ENCODE results near the gene HMGN1. TPM values are rescaled to one million over a fixed set of nuclear protein-coding genes. Genes with fewer than 3 reads are reported as not detected.

HMGN1 gene
- total RNA-seq, 1 experiment from 2014 or later: 335 TPM

DNA sequence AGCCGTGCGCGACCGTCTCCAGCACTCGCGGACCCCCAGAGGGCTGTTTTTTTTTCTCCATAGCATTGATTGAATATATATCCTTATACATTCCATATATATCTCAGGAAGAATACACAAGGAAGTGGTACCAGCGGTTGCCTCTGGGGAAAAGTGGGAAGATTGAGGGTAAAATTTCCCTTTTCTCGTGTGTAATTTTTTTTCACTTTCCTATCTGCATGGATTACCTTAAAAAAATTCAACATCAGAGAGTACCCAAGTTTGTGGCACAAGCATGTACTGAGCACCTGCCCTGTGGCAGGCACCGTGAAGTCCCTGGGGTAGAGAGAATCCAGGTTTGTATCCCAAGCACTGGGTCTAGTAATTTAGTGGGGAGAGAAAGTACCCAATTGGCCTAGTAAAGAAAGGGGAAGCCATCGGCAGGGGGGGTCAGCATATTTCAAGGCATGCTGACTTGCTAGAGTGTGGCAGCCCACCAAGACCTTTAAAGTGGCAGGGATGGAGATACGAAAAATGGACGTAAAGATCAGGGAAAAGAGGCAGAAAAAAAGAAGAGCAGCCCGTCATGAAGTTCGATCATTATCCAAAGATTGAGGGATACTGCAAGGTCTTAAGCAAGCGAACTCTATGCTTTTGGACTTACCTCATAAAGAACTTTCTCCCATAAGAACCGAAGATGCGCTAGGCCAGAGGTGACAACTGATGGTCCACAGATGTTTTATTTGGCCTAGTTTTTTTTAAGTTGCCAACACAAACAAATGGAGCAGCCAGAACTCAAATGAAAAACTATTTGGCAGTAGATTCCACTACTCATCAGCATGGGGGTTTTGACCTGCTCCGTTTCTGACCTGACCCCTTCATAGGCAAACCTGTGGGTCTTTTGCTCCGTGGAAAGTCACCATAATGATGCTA, 1.5 kb upstream of the HMGN1 start:
- Histone ChIP-seq H3K4me3 (ENCODE audit: low read length) (peak overlapping the region; percentile 75), H3K9me3 (ENCODE audit: low read length) (no peaks in the 10 kb centered on the region), H3K27ac (ENCODE audit: low read length) (peak overlapping the region; percentile 85), H3K4me2 (ENCODE audit: low read length) (peak overlapping the region; percentile 89), H3F3A (ENCODE audit: low read length, unreplicated experiment) (no peaks in the 10 kb centered on the region), H3K9ac (ENCODE audit: low read length) (peak overlapping the region; percentile 90), H4K20me1 (ENCODE audit: low read length) (peaks cover 30% of the 10 kb centered on the region), H3K9me2 (replicated peaks; ENCODE audit: low read length) (no peaks in the 10 kb centered on the region), H3K4me1 (ENCODE audit: insufficient read depth, low read length) (peaks cover 23% of the 10 kb centered on the region), H3K36me3 (ENCODE audit: low read depth, low read length) (peaks cover 25% of the 10 kb centered on the region), H3K79me2 (ENCODE audit: low read length) (peaks cover 42% of the 10 kb centered on the region), H2AFZ (ENCODE audit: low read length) (peak overlapping the region; percentile 89), H3K27me3 (ENCODE audit: low read length) (no peaks in the 10 kb centered on the region)
- DNase-seq (no peak), ATAC-seq (no peak)
- ChIA-PET CTCF (interaction anchor here (0.8 kb wide), 1 partner anchor 23 kb away, joined by 5 read pairs; no protein-coding TSS in a partner anchor), POLR2A (ENCODE audit: unreplicated experiment) (interaction anchor here (2.1 to 2.4 kb wide), 2 partner anchors 30 to 38 kb away, joined by 6 to 38 read pairs; a partner anchor contains a TSS)
- intact Hi-C loops (cut with micrococcal nuclease): no loop called here
- no TSS peak for BruUV-seq (replicated peaks)
- TF ChIP-seq, protein P1, sequence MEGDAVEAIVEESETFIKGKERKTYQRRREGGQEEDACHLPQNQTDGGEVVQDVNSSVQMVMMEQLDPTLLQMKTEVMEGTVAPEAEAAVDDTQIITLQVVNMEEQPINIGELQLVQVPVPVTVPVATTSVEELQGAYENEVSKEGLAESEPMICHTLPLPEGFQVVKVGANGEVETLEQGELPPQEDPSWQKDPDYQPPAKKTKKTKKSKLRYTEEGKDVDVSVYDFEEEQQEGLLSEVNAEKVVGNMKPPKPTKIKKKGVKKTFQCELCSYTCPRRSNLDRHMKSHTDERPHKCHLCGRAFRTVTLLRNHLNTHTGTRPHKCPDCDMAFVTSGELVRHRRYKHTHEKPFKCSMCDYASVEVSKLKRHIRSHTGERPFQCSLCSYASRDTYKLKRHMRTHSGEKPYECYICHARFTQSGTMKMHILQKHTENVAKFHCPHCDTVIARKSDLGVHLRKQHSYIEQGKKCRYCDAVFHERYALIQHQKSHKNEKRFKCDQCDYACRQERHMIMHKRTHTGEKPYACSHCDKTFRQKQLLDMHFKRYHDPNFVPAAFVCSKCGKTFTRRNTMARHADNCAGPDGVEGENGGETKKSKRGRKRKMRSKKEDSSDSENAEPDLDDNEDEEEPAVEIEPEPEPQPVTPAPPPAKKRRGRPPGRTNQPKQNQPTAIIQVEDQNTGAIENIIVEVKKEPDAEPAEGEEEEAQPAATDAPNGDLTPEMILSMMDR (conservative IDR thresholded peaks at IDR 0.05; ENCODE audit: low read depth, low read length): no peak
- TF ChIP-seq EZH2 (IDR thresholded peaks at IDR 0.05; ENCODE audit: low read length, unreplicated experiment) (no peak), EZH2phosphoT487 (IDR thresholded peaks at IDR 0.05; ENCODE audit: borderline replicate concordance, low read length) (no peak)

DNA sequence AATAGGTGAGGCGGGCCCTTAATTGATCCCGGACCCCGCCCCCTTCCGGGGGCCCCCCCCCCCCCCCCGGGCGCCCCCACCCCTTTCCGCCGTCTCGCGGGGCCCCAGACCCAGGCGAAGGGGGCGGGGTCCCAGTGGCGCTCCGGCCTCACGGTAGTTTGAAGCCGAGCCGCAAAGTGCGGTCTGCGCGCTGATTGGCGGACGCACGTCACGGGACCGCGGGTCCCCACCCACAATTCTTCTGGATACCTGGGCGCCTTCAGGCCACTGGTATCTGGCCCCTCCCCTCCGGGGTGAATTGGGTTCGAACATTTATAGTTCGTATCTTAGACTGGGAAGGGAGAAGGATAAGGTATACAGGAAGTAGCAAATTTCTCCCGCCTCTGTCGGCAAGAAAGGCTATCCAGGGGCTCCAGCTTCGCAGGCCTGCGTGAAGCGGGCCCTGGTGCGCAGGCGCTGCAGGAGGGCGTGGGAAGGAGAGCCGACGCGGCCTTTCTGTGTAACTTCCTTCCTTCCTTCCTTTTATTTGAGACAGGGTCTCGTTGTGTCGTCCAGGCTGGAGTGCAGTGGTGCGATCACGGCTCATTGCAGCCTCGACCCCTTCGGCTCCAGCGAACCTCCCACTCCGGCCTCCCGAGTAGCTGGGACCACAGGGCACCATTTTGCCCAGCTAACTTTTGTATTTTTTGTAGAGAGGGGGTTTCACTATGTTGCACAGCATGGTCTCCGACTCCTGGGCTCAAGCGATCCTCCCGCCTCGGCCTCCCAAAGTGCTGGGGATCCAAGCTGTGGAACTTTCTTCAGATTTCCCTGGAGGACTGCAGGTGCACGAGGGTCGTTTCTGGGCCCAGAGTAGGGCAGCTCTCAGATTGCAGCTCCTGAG, 564 bp upstream of the HMGN1 start:
- ChIA-PET CTCF (interaction anchor here (0.8 kb wide), 1 partner anchor 24 kb away, joined by 5 read pairs; no protein-coding TSS in a partner anchor), POLR2A (ENCODE audit: unreplicated experiment) (interaction anchor here (0.7 to 2.4 kb wide), 3 partner anchors 31 to 93 kb away, joined by 3 to 38 read pairs (median 6); a partner anchor contains a TSS)
- Histone ChIP-seq H3K4me3 (ENCODE audit: low read length) (peak overlapping the region; percentile 75), H3K4me1 (ENCODE audit: insufficient read depth, low read length) (peaks cover 25% of the 10 kb centered on the region), H3K79me2 (ENCODE audit: low read length) (peaks cover 51% of the 10 kb centered on the region), H3K27ac (ENCODE audit: low read length) (peak overlapping the region; percentile 85), H3F3A (ENCODE audit: low read length, unreplicated experiment) (no peaks in the 10 kb centered on the region), H3K9me2 (replicated peaks; ENCODE audit: low read length) (no peaks in the 10 kb centered on the region), H3K4me2 (ENCODE audit: low read length) (peak overlapping the region; percentile 89), H4K20me1 (ENCODE audit: low read length) (peaks cover 32% of the 10 kb centered on the region), H3K9me3 (ENCODE audit: low read length) (no peaks in the 10 kb centered on the region), H2AFZ (ENCODE audit: low read length) (peak overlapping the region; percentile 89), H3K27me3 (ENCODE audit: low read length) (no peaks in the 10 kb centered on the region), H3K36me3 (ENCODE audit: low read depth, low read length) (peaks cover 33% of the 10 kb centered on the region), H3K9ac (ENCODE audit: low read length) (peak overlapping the region; percentile 90)
- TSS peak; percentile 87 for BruUV-seq (replicated peaks)
- DNase-seq (peak; percentile 99), ATAC-seq (peak; percentile 88)
- intact Hi-C loops (cut with micrococcal nuclease): loop anchor here (1.0 to 2.0 kb wide), 2 partner anchors 31 to 37 kb away; a partner anchor contains a TSS
- TF ChIP-seq EZH2phosphoT487 (IDR thresholded peaks at IDR 0.05; ENCODE audit: borderline replicate concordance, low read length): no peak
- TF ChIP-seq EZH2 (IDR thresholded peaks at IDR 0.05; ENCODE audit: low read length, unreplicated experiment): no peak
- TF ChIP-seq, protein P1 (conservative IDR thresholded peaks at IDR 0.05; ENCODE audit: low read depth, low read length): no peak

All from PC-3 (cell line).